Measurements from ENCODE around the gene RNF151.

The RNF151 gene

DNA sequence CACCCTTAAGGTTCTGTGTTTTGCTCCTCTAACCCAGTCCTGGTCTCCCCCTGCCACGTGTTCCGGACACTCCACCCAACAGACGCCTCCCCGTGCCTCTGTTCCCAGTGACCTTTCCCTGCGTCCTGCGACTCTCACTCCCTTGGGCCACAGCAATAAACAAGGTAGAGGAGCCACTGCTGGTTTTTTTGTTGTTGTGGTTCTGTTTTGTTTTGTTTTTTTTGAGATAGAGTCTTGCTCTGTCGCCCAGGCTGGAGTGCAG lies 49.2 kb downstream of the RNF151 start:
- POLR2A ChIA-PET: no interaction called here
- no peak overlapping the region for H3K4me3 ChIP-seq (ENCODE audit: low read depth, low read length)
- CTCF ChIA-PET: interaction anchor here (1.1 to 5.4 kb wide), 9 partner anchors 9 to 139 kb away, joined by 3 to 38 read pairs (median 5); partner anchors contain the start of genes NHERF2 and TRAF7
- DNase-seq (ENCODE audit: low read depth, low spot score): no peak
- TF ChIP-seq, protein P1, sequence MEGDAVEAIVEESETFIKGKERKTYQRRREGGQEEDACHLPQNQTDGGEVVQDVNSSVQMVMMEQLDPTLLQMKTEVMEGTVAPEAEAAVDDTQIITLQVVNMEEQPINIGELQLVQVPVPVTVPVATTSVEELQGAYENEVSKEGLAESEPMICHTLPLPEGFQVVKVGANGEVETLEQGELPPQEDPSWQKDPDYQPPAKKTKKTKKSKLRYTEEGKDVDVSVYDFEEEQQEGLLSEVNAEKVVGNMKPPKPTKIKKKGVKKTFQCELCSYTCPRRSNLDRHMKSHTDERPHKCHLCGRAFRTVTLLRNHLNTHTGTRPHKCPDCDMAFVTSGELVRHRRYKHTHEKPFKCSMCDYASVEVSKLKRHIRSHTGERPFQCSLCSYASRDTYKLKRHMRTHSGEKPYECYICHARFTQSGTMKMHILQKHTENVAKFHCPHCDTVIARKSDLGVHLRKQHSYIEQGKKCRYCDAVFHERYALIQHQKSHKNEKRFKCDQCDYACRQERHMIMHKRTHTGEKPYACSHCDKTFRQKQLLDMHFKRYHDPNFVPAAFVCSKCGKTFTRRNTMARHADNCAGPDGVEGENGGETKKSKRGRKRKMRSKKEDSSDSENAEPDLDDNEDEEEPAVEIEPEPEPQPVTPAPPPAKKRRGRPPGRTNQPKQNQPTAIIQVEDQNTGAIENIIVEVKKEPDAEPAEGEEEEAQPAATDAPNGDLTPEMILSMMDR (IDR thresholded peaks at IDR 0.05; ENCODE audit: insufficient read depth, low read length, missing control alignments): no peak

DNA sequence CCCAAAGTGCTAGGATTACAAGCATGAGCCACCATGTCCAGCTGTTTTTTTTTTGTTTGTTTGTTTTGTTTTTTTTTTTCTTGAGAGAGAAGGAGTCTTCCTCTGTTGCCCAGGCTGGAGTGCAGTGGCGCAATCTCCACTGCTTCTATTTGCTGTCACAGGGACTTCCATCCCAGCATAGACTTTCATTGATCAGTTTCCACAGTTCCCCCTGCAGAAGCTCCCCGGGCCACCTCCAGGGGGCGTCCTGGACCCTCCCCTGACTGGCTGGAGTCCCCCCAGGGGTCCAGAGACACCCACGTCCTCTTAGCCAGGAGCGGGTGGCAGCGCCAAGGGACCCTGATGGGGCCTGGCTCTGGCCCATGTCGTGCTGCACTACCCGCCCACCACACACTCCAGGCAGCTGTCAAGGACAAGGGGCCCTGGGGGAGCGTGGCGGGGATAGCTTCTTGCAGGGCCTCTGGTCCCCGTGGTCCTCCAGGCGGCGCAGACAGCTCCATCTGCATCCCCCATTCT lies 49.8 kb downstream of the RNF151 start:
- CTCF ChIA-PET: interaction anchor here (1.1 to 2.2 kb wide), 8 partner anchors 9 to 138 kb away, joined by 3 to 10 read pairs (median 4); partner anchors contain the start of genes NHERF2 and TRAF7
- H3K4me3 ChIP-seq (ENCODE audit: low read depth, low read length): no peak overlapping the region
- no peak for DNase-seq (ENCODE audit: low read depth, low spot score)
- POLR2A ChIA-PET: interaction anchor here (0.9 kb wide), 1 partner anchor 139 kb away, joined by 3 read pairs; the partner anchor contains the start of gene TRAF7
- TF ChIP-seq, protein P1 (IDR thresholded peaks at IDR 0.05; ENCODE audit: insufficient read depth, low read length, missing control alignments): peak; percentile 50
